HL-60 (cell line): ENCODE results near the gene C1orf216.

Source experiments
- CTCF ChIP-seq: IDR thresholded peaks from one replicate; pipeline ENCODE4 v1.5.1; 2011; ENCODE audit warnings: low read length, control low read depth, inconsistent platforms; ENCODE audit not compliant: insufficient read depth
- GABPA ChIP-seq: IDR thresholded peaks from 2 replicates; pipeline ENCODE4 v1.6.1; 2012; ENCODE audit warnings: low read depth
- POLR2AphosphoS5 ChIP-seq: IDR thresholded peaks from 2 replicates; pipeline ENCODE4 v1.6.1; 2012; ENCODE audit warnings: low read depth
- SPI1 ChIP-seq: IDR thresholded peaks from 2 replicates; pipeline ENCODE4 v1.6.1; 2012; ENCODE audit warnings: low read depth, mild to moderate bottlenecking, borderline replicate concordance

GRCh38 chr1:35762141-35762540, 43.5 kb upstream of the C1orf216 start:
- TF ChIP-seq CTCF (no peak), POLR2AphosphoS5 (no peak), SPI1 (peak; percentile 30; the same call in 1 of the 2 replicates), GABPA (no peak)
